IPS-11a (cell line): ENCODE measurements around the gene MGST3.
"Not testable (repeated sequence)": the region's sequence is repeated elsewhere in the genome, so short reads cannot be mapped to it uniquely, and the experiment has no call there.

Source experiments
- H3K4me3 ChIP-seq: one replicate; pipeline ENCODE4 v1.5.1; 2013; ENCODE audit warnings: low read depth, low read length, control low read depth

MGST3 gene

GRCh38 chr1:165630629-165631341 is at the start of gene MGST3:
Gene MGST3, plus strand, starts transcription at chr1:165631234. Its CDS starts 18,614 bp downstream, at chr1:165649848.
- H3K4me3 ChIP-seq, result peak within 1 kb of the TSS; percentile 82

- H3K4me3 ChIP-seq, result no peak overlapping the region
Measured at GRCh38 chr1:165581926-165582325, 49.1 kb upstream of the MGST3 start.

- H3K4me3 ChIP-seq, result no peak overlapping the region
Measured at GRCh38 chr1:165586398-165586797, 44.6 kb upstream of the MGST3 start.

- H3K4me3 ChIP-seq, result not testable (repeated sequence)
Measured at GRCh38 chr1:165591391-165591790, 39.6 kb upstream of the MGST3 start.

GRCh38 chr1:165592945-165593823 is 37.9 kb upstream of the MGST3 start:
- no peak overlapping the region for H3K4me3 ChIP-seq

- H3K4me3 ChIP-seq, result no peak overlapping the region
Measured at GRCh38 chr1:165595246-165595938, 35.6 kb upstream of the MGST3 start.

- H3K4me3 ChIP-seq, result peak overlapping the region; percentile 68
Measured at GRCh38 chr1:165597883-165598675, 33.0 kb upstream of the MGST3 start.

GRCh38 chr1:165598676-165599059 is 32.4 kb upstream of the MGST3 start:
- peak overlapping the region; percentile 68 for H3K4me3 ChIP-seq

GRCh38 chr1:165600793-165601192 is 30.2 kb upstream of the MGST3 start:
- no peak overlapping the region for H3K4me3 ChIP-seq

- H3K4me3 ChIP-seq, result no peak overlapping the region
Measured at GRCh38 chr1:165603810-165604209, 27.2 kb upstream of the MGST3 start.

GRCh38 chr1:165605246-165605645 is 25.8 kb upstream of the MGST3 start:
- H3K4me3 ChIP-seq, result no peak overlapping the region

- H3K4me3 ChIP-seq, result not testable (repeated sequence)
Measured at GRCh38 chr1:165606676-165607075, 24.4 kb upstream of the MGST3 start.

GRCh38 chr1:165610866-165611265 is 20.2 kb upstream of the MGST3 start:
- H3K4me3 ChIP-seq, result no peak overlapping the region

GRCh38 chr1:165612062-165612461 is 19.0 kb upstream of the MGST3 start:
- H3K4me3 ChIP-seq, result no peak overlapping the region

- H3K4me3 ChIP-seq, result no peak overlapping the region
Measured at GRCh38 chr1:165616054-165616612, 14.9 kb upstream of the MGST3 start.

- no peak overlapping the region for H3K4me3 ChIP-seq
Measured at GRCh38 chr1:165616987-165617546, 14.0 kb upstream of the MGST3 start.

GRCh38 chr1:165619647-165620151 is 11.3 kb upstream of the MGST3 start:
- H3K4me3 ChIP-seq, result no peak overlapping the region

GRCh38 chr1:165623624-165624023 is 7.4 kb upstream of the MGST3 start:
- H3K4me3 ChIP-seq, result no peak overlapping the region

GRCh38 chr1:165624441-165624840 is 6.6 kb upstream of the MGST3 start:
- H3K4me3 ChIP-seq, result no peak overlapping the region
